ENCODE data around the gene ME1.

ME1 gene

GRCh38 chr6:83309344-83309743, 121.5 kb downstream of the ME1 start:
- H3K4me1 ChIP-seq (ENCODE audit: control insufficient read depth, low read length) = no peaks in the 10 kb centered on the region
- H3K9me2 ChIP-seq (replicated peaks; ENCODE audit: control insufficient read depth, low read length) = no peaks in the 10 kb centered on the region
- no peaks in the 10 kb centered on the region for H3K79me2 ChIP-seq (ENCODE audit: control insufficient read depth, low read length)
- no peak overlapping the region for H3K4me2 ChIP-seq (ENCODE audit: low read length)
- H3K9me3 ChIP-seq (ENCODE audit: control insufficient read depth, insufficient read depth, low read length) = no peaks in the 10 kb centered on the region
- no peaks in the 10 kb centered on the region for H3K27me3 ChIP-seq (ENCODE audit: control insufficient read depth, low read length)
- no peak overlapping the region for H3K27ac ChIP-seq (ENCODE audit: low read depth, low read length)
- H3K36me3 ChIP-seq (ENCODE audit: control insufficient read depth, low read length) = no peaks in the 10 kb centered on the region
- no peaks in the 10 kb centered on the region for H4K20me1 ChIP-seq (ENCODE audit: control insufficient read depth, insufficient read depth, low read depth, low read length)
- no peak overlapping the region for H3K4me3 ChIP-seq (ENCODE audit: low read length)
- TF ChIP-seq CTCF (IDR thresholded peaks at IDR 0.05; ENCODE audit: low read depth, low read length, poor library complexity, severe bottlenecking) (no peak), EZH2phosphoT487 (IDR thresholded peaks at IDR 0.05; ENCODE audit: borderline replicate concordance, low read length) (no peak)
- H3F3A ChIP-seq (ENCODE audit: control insufficient read depth, insufficient read depth) = no peaks in the 10 kb centered on the region

GRCh38 chr6:83308833-83309232, 122.0 kb downstream of the ME1 start:
- no peaks in the 10 kb centered on the region for H3K4me1 ChIP-seq (ENCODE audit: control insufficient read depth, low read length)
- H3K27me3 ChIP-seq (ENCODE audit: control insufficient read depth, low read length) = no peaks in the 10 kb centered on the region
- no peaks in the 10 kb centered on the region for H3K9me2 ChIP-seq (replicated peaks; ENCODE audit: control insufficient read depth, low read length)
- H4K20me1 ChIP-seq (ENCODE audit: control insufficient read depth, insufficient read depth, low read depth, low read length) = no peaks in the 10 kb centered on the region
- no peak overlapping the region for H3K4me2 ChIP-seq (ENCODE audit: low read length)
- H3K79me2 ChIP-seq (ENCODE audit: control insufficient read depth, low read length) = no peaks in the 10 kb centered on the region
- H3K27ac ChIP-seq (ENCODE audit: low read depth, low read length) = no peak overlapping the region
- H3K36me3 ChIP-seq (ENCODE audit: control insufficient read depth, low read length) = no peaks in the 10 kb centered on the region
- no peaks in the 10 kb centered on the region for H3K9me3 ChIP-seq (ENCODE audit: control insufficient read depth, insufficient read depth, low read length)
- no peaks in the 10 kb centered on the region for H3F3A ChIP-seq (ENCODE audit: control insufficient read depth, insufficient read depth)
- TF ChIP-seq CTCF (IDR thresholded peaks at IDR 0.05; ENCODE audit: low read depth, low read length, poor library complexity, severe bottlenecking) (no peak), EZH2phosphoT487 (IDR thresholded peaks at IDR 0.05; ENCODE audit: borderline replicate concordance, low read length) (no peak)
- H3K4me3 ChIP-seq (ENCODE audit: low read length) = no peak overlapping the region

GRCh38 chr6:83307849-83308248, 123.0 kb downstream of the ME1 start:
- Histone ChIP-seq H4K20me1 (ENCODE audit: control insufficient read depth, insufficient read depth, low read depth, low read length) (no peaks in the 10 kb centered on the region), H3K27me3 (ENCODE audit: control insufficient read depth, low read length) (no peaks in the 10 kb centered on the region), H3K4me2 (ENCODE audit: low read length) (no peak overlapping the region), H3K4me1 (ENCODE audit: control insufficient read depth, low read length) (no peaks in the 10 kb centered on the region), H3K36me3 (ENCODE audit: control insufficient read depth, low read length) (no peaks in the 10 kb centered on the region), H3K27ac (ENCODE audit: low read depth, low read length) (no peak overlapping the region), H3K4me3 (ENCODE audit: low read length) (no peak overlapping the region), H3F3A (ENCODE audit: control insufficient read depth, insufficient read depth) (no peaks in the 10 kb centered on the region), H3K79me2 (ENCODE audit: control insufficient read depth, low read length) (no peaks in the 10 kb centered on the region), H3K9me2 (replicated peaks; ENCODE audit: control insufficient read depth, low read length) (no peaks in the 10 kb centered on the region), H3K9me3 (ENCODE audit: control insufficient read depth, insufficient read depth, low read length) (no peaks in the 10 kb centered on the region)
- TF ChIP-seq EZH2phosphoT487 (IDR thresholded peaks at IDR 0.05; ENCODE audit: borderline replicate concordance, low read length) (no peak), CTCF (IDR thresholded peaks at IDR 0.05; ENCODE audit: low read depth, low read length, poor library complexity, severe bottlenecking) (no peak)

- Histone ChIP-seq H3F3A (ENCODE audit: control insufficient read depth, insufficient read depth) (no peaks in the 10 kb centered on the region), H3K4me3 (ENCODE audit: low read length) (no peak overlapping the region), H3K9me3 (ENCODE audit: control insufficient read depth, insufficient read depth, low read length) (no peaks in the 10 kb centered on the region), H3K79me2 (ENCODE audit: control insufficient read depth, low read length) (no peaks in the 10 kb centered on the region), H3K27me3 (ENCODE audit: control insufficient read depth, low read length) (no peaks in the 10 kb centered on the region), H3K27ac (ENCODE audit: low read depth, low read length) (no peak overlapping the region), H4K20me1 (ENCODE audit: control insufficient read depth, insufficient read depth, low read depth, low read length) (no peaks in the 10 kb centered on the region), H3K9me2 (replicated peaks; ENCODE audit: control insufficient read depth, low read length) (no peaks in the 10 kb centered on the region), H3K36me3 (ENCODE audit: control insufficient read depth, low read length) (no peaks in the 10 kb centered on the region), H3K4me1 (ENCODE audit: control insufficient read depth, low read length) (no peaks in the 10 kb centered on the region), H3K4me2 (ENCODE audit: low read length) (no peak overlapping the region)
- TF ChIP-seq EZH2phosphoT487 (IDR thresholded peaks at IDR 0.05; ENCODE audit: borderline replicate concordance, low read length) (no peak), CTCF (IDR thresholded peaks at IDR 0.05; ENCODE audit: low read depth, low read length, poor library complexity, severe bottlenecking) (no peak)
These were observed 127.4 kb downstream of the ME1 start for GRCh38 chr6:83303426-83303825.

All from DOHH2 (cell line).